A673 (cell line): ENCODE measurements around the gene CPNE5. TPM values are rescaled to one million over a fixed set of nuclear protein-coding genes. Genes with fewer than 3 reads are reported as not detected.

Experiments
- BruUV-seq: library from RNA; stranded (reverse); fragments of 400-500 nt; replicated peaks from 2 replicates; lab custom pipeline; 2021; lab: Mats Ljungman, UMichigan
- CTCF ChIA-PET: fragments of 300-600 bp; sonication (Branson Sonifier 250); formaldehyde crosslinking; loops from one replicate; lab custom pipeline; 2022; ENCODE audit warnings: antibody characterized with exemption; lab: Charles Lee
- POLR2A ChIA-PET: fragments of 300-600 bp; sonication (Branson Sonifier 250); formaldehyde crosslinking; loops from one replicate; lab custom pipeline; 2022; ENCODE audit warnings: antibody characterized with exemption; ENCODE audit not compliant: low non-redundant PET; lab: Charles Lee
- DNase-seq: peaks from one replicate; pipeline ENCODE4 v3.0.0-alpha.2; 2015; ENCODE audit warnings: low spot score
- H3K27ac ChIP-seq: fragments of 200-600 bp; sonication (generic); 2 replicates; pipeline ENCODE4 v1.5.1; 2016; ENCODE audit warnings: mixed run types, low read depth, mild to moderate bottlenecking, mixed read lengths, antibody characterized with exemption, low read length; ENCODE audit not compliant: poor library complexity, severe bottlenecking
- H3K27me3 ChIP-seq: fragments of 200-600 bp; sonication (generic); replicated peaks from 2 replicates; pipeline ENCODE4 v1.6.1; 2017; ENCODE audit warnings: mixed run types, low read depth, mild to moderate bottlenecking, mixed read lengths, antibody characterized with exemption, low read length; ENCODE audit not compliant: insufficient read depth, poor library complexity
- H3K36me3 ChIP-seq: fragments of 200-600 bp; sonication (generic); 2 replicates; pipeline ENCODE4 v1.6.1; 2016; ENCODE audit warnings: mixed run types, mild to moderate bottlenecking, mixed read lengths, antibody characterized with exemption, low read length; ENCODE audit not compliant: insufficient read depth, poor library complexity, severe bottlenecking
- H3K4me1 ChIP-seq: fragments of 200-600 bp; sonication (generic); 2 replicates; pipeline ENCODE4 v1.6.1; 2017; ENCODE audit warnings: mixed run types, mild to moderate bottlenecking, mixed read lengths, antibody characterized with exemption, low read length; ENCODE audit not compliant: insufficient read depth, poor library complexity, severe bottlenecking
- H3K4me3 ChIP-seq: fragments of 200-600 bp; sonication (generic); 2 replicates; pipeline ENCODE4 v1.5.1; 2016; ENCODE audit warnings: low read depth, mixed run types, mild to moderate bottlenecking, mixed read lengths, low read length; ENCODE audit not compliant: poor library complexity, severe bottlenecking
- H3K9me3 ChIP-seq: fragments of 200-600 bp; sonication (generic); 2 replicates; pipeline ENCODE4 v1.6.1; 2016; ENCODE audit warnings: mixed run types, low read depth, mild to moderate bottlenecking, mixed read lengths, antibody characterized with exemption, low read length; ENCODE audit not compliant: poor library complexity, severe bottlenecking
- EZH2 ChIP-seq: fragments of 200-600 bp; sonication (generic); IDR thresholded peaks from 2 replicates; pipeline ENCODE4 v1.6.1; 2017; ENCODE audit warnings: borderline replicate concordance, low read depth, mild to moderate bottlenecking, mixed read lengths, antibody characterized with exemption, low read length; ENCODE audit not compliant: poor library complexity, severe bottlenecking
- intact Hi-C: fragments of 100-400 bp; cut with micrococcal nuclease; formaldehyde crosslinking; loops from one replicate; pipeline ENCODE4 v1.10.0; 2022; ENCODE audit not compliant: unreplicated experiment
- total RNA-seq: library from RNA; stranded (reverse); gene quantifications from 2 replicates; pipeline ENCODE4 v1.2.3, GENCODE V29; 2021
- TF ChIP-seq, protein P1 (sequence below): fragments of 300-800, 200-600 bp; sonication (generic); conservative IDR thresholded peaks from 2 replicates; pipeline ENCODE4 v1.5.1; 2017; ENCODE audit warnings: low read depth, mild to moderate bottlenecking, antibody characterized with exemption, low read length, moderate library complexity, mixed read lengths

The CPNE5 gene
- total RNA-seq, 1 experiment from 2014 or later: 0.13 TPM

GRCh38 chr6:36850021-36850420 lies 10.8 kb upstream of the CPNE5 start:
- ChIA-PET CTCF (no interaction called here), POLR2A (no interaction called here)
- no TSS peak for BruUV-seq
- TF ChIP-seq, protein P1, sequence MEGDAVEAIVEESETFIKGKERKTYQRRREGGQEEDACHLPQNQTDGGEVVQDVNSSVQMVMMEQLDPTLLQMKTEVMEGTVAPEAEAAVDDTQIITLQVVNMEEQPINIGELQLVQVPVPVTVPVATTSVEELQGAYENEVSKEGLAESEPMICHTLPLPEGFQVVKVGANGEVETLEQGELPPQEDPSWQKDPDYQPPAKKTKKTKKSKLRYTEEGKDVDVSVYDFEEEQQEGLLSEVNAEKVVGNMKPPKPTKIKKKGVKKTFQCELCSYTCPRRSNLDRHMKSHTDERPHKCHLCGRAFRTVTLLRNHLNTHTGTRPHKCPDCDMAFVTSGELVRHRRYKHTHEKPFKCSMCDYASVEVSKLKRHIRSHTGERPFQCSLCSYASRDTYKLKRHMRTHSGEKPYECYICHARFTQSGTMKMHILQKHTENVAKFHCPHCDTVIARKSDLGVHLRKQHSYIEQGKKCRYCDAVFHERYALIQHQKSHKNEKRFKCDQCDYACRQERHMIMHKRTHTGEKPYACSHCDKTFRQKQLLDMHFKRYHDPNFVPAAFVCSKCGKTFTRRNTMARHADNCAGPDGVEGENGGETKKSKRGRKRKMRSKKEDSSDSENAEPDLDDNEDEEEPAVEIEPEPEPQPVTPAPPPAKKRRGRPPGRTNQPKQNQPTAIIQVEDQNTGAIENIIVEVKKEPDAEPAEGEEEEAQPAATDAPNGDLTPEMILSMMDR: no peak
- no peak for TF ChIP-seq EZH2
- Histone ChIP-seq H3K4me3 (no peak overlapping the region), H3K36me3 (peaks cover 19% of the 10 kb centered on the region), H3K4me1 (peaks cover 14% of the 10 kb centered on the region), H3K9me3 (no peaks in the 10 kb centered on the region), H3K27ac (no peak overlapping the region), H3K27me3 (no peaks in the 10 kb centered on the region)
- DNase-seq: no peak
- intact Hi-C loops: no loop called here

GRCh38 chr6:36848658-36849441 lies 9.6 kb upstream of the CPNE5 start:
- H3K27ac ChIP-seq: no peak overlapping the region

GRCh38 chr6:36847991-36848390 lies 8.7 kb upstream of the CPNE5 start:
- peaks cover 3% of the 10 kb centered on the region for H3K4me1 ChIP-seq
- H3K9me3 ChIP-seq: no peaks in the 10 kb centered on the region
- ChIA-PET CTCF (no interaction called here), POLR2A (no interaction called here)
- peaks cover 11% of the 10 kb centered on the region for H3K36me3 ChIP-seq
- no peaks in the 10 kb centered on the region for H3K27me3 ChIP-seq
- TF ChIP-seq EZH2: no peak
- TF ChIP-seq, protein P1: no peak
- no peak for DNase-seq
- intact Hi-C loops: loop anchor here (1.0 kb wide), 1 partner anchor 13 kb away; no protein-coding TSS in a partner anchor
- no peak overlapping the region for H3K4me3 ChIP-seq
- BruUV-seq: no TSS peak
- H3K27ac ChIP-seq: no peak overlapping the region

More at GRCh38 chr6:36848658-36849441, 9.6 kb upstream of the CPNE5 start:
- intact Hi-C loops: no loop called here
- no peak overlapping the region for H3K4me3 ChIP-seq
- H3K9me3 ChIP-seq: no peaks in the 10 kb centered on the region
- ChIA-PET POLR2A (no interaction called here), CTCF (interaction anchor here (0.8 kb wide), 1 partner anchor 11 kb away, joined by 4 read pairs; no protein-coding TSS in a partner anchor)
- H3K27me3 ChIP-seq: no peaks in the 10 kb centered on the region
- TF ChIP-seq, protein P1: no peak
- no peak for TF ChIP-seq EZH2
- DNase-seq: no peak
- H3K36me3 ChIP-seq: peaks cover 11% of the 10 kb centered on the region
- BruUV-seq: no TSS peak
- H3K4me1 ChIP-seq: peaks cover 11% of the 10 kb centered on the region
